HG02571 (cell line): ENCODE results near the gene ZNF581.

Experiments used
- ATAC-seq: cut with Tn5 transposase; IDR thresholded peaks from one replicate; pipeline ENCODE4 v1.9.1; 2021; ENCODE audit warnings: mild to moderate bottlenecking, moderate library complexity; ENCODE audit not compliant: unreplicated experiment

Gene ZNF581

GRCh38 chr19:55643003-55643886 is at the start of gene ZNF581:
ZNF581 (plus strand) TSS chr19:55643649; CDS start chr19:55644572, 923 bp downstream.
- no peak for ATAC-seq

- no peak for ATAC-seq
Measured at GRCh38 chr19:55594996-55595545, 48.4 kb upstream of the ZNF581 start.

- ATAC-seq, result no peak
Measured at GRCh38 chr19:55596304-55596703, 47.1 kb upstream of the ZNF581 start.

- ATAC-seq, result no peak
Measured at GRCh38 chr19:55597501-55597921, 45.9 kb upstream of the ZNF581 start.

GRCh38 chr19:55598034-55598433 is 45.4 kb upstream of the ZNF581 start:
- ATAC-seq, result no peak

- ATAC-seq, result peak; percentile 40
Measured at GRCh38 chr19:55598719-55599467, 44.6 kb upstream of the ZNF581 start.

- peak; percentile 47 for ATAC-seq
Measured at GRCh38 chr19:55599468-55599841, 44.0 kb upstream of the ZNF581 start, which contains the start of gene FIZ1. FIZ1 (minus strand) TSS chr19:55599517; CDS start chr19:55597865, 1,652 bp downstream.

GRCh38 chr19:55599842-55600661 is 43.4 kb upstream of the ZNF581 start, which contains the start of gene ZNF524:
ZNF524 (plus strand) TSS chr19:55600288; CDS start chr19:55602113, 1,825 bp downstream.
- ATAC-seq, result peak; percentile 32

GRCh38 chr19:55600662-55601028 is 42.8 kb upstream of the ZNF581 start:
- ATAC-seq, result no peak

- ATAC-seq, result no peak
Measured at GRCh38 chr19:55601084-55601483, 42.4 kb upstream of the ZNF581 start.

- no peak for ATAC-seq
Measured at GRCh38 chr19:55602104-55603001, 41.1 kb upstream of the ZNF581 start.

- no peak for ATAC-seq
Measured at GRCh38 chr19:55603115-55603514, 40.3 kb upstream of the ZNF581 start.

- ATAC-seq, result no peak
Measured at GRCh38 chr19:55603581-55604292, 39.7 kb upstream of the ZNF581 start.

- ATAC-seq, result peak; percentile 70
Measured at GRCh38 chr19:55605207-55605636, 38.2 kb upstream of the ZNF581 start.

- ATAC-seq, result peak; percentile 24
Measured at GRCh38 chr19:55605637-55606470, 37.6 kb upstream of the ZNF581 start, which contains the start of gene ZNF865. ZNF865 (plus strand) TSS chr19:55605647; CDS start chr19:55613619, 7,972 bp downstream.

- ATAC-seq, result no peak
Measured at GRCh38 chr19:55606471-55606787, 37.0 kb upstream of the ZNF581 start.

- no peak for ATAC-seq
Measured at GRCh38 chr19:55606817-55607216, 36.6 kb upstream of the ZNF581 start.

GRCh38 chr19:55609326-55609725 is 34.1 kb upstream of the ZNF581 start:
- no peak for ATAC-seq
